Measurements from ENCODE around the gene NLGN1. TPM values are rescaled to one million over a fixed set of nuclear protein-coding genes. Genes with fewer than 3 reads are reported as not detected.

Gene NLGN1
- total and polyA plus RNA-seq, 8 donors = 3.1 to 11.9 (median 8.0) TPM

DNA sequence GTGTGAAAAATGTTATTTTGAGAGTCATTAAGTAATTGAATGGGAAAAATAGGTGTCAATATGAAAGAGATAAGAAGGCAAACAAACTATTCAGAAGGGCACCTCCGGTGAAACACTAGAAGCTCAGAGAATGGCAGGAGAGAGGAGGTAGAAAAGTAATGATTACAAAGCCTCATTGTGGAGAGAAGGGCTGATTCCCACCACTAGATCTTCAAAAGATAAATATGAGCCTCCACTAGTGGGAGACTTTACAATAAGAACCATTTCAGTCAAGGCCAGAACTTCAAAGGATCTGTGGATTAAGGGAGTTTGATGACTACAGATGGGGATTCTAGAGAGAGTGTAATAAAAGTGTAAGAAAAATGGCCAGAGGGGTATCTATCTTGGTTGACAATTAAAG lies 535.6 kb downstream of the NLGN1 start:
- Histone ChIP-seq H3K4me1 (no peaks in the 10 kb centered on the region), H3K36me3 (no peaks in the 10 kb centered on the region), H3K4me3 (no peak overlapping the region), H3K27me3 (no peaks in the 10 kb centered on the region), H3K27ac (no peak overlapping the region), H3K9me3 (no peaks in the 10 kb centered on the region)
- DNase-seq (no peak), ATAC-seq (no peak)
- TF ChIP-seq, protein P1, sequence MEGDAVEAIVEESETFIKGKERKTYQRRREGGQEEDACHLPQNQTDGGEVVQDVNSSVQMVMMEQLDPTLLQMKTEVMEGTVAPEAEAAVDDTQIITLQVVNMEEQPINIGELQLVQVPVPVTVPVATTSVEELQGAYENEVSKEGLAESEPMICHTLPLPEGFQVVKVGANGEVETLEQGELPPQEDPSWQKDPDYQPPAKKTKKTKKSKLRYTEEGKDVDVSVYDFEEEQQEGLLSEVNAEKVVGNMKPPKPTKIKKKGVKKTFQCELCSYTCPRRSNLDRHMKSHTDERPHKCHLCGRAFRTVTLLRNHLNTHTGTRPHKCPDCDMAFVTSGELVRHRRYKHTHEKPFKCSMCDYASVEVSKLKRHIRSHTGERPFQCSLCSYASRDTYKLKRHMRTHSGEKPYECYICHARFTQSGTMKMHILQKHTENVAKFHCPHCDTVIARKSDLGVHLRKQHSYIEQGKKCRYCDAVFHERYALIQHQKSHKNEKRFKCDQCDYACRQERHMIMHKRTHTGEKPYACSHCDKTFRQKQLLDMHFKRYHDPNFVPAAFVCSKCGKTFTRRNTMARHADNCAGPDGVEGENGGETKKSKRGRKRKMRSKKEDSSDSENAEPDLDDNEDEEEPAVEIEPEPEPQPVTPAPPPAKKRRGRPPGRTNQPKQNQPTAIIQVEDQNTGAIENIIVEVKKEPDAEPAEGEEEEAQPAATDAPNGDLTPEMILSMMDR (IDR thresholded peaks at IDR 0.05) = no peak
- intact Hi-C loops (cut with DNase I) = no loop called here

DNA sequence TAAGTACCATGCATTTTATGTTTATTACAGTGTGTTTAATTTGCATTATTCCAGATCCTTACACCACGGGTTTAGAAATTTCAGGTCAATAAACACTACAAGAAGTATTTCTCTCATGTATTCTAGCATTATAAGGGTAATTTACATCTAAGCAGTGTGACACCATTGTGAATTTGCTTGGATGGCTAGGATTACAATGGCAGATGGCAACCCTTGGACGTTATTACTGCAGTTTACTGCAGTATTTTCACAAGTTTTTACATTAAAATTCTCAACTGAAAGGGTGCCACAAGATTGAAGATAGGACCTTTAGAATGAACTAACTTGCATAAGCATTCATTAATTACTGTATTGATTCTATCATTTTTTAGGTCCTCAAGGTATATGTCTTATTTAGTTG lies 538.8 kb downstream of the NLGN1 start:
- DNase-seq (no peak), ATAC-seq (no peak)
- no peaks in the 10 kb centered on the region for H3K4me1 ChIP-seq
- H3K27me3 ChIP-seq = no peaks in the 10 kb centered on the region
- TF ChIP-seq, protein P1 (IDR thresholded peaks at IDR 0.05) = no peak
- H3K9me3 ChIP-seq = no peaks in the 10 kb centered on the region
- H3K4me3 ChIP-seq = no peak overlapping the region
- no peak overlapping the region for H3K27ac ChIP-seq
- no peaks in the 10 kb centered on the region for H3K36me3 ChIP-seq
- intact Hi-C loops (cut with DNase I) = no loop called here

DNA sequence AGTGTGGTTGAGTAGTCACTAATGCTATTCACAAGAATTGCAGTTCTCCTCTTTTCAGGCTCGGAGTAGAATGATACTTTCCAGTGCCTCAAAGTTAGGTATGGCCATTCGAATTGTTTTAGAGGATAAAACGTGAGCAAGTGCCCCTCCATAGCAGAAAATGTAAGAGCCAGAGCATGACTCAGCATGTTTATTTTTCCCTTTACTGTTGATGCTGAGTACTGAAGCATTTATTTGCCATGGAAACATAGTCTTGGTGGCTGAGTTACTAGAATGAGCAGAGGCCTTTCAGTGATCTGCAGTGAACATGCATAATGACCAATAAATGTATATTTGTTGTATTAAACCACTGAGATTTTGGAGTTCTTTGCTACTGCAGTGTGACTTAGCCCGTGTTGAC lies 540.6 kb downstream of the NLGN1 start:
- intact Hi-C loops (cut with DNase I) = no loop called here
- Histone ChIP-seq H3K27me3 (no peaks in the 10 kb centered on the region), H3K36me3 (no peaks in the 10 kb centered on the region), H3K4me3 (no peak overlapping the region), H3K27ac (no peak overlapping the region), H3K4me1 (no peaks in the 10 kb centered on the region), H3K9me3 (no peaks in the 10 kb centered on the region)
- DNase-seq = peak in 2 of 4 donors; percentile 22 to 50
- ATAC-seq = peak; percentile 69
- TF ChIP-seq, protein P1 (IDR thresholded peaks at IDR 0.05) = no peak

DNA sequence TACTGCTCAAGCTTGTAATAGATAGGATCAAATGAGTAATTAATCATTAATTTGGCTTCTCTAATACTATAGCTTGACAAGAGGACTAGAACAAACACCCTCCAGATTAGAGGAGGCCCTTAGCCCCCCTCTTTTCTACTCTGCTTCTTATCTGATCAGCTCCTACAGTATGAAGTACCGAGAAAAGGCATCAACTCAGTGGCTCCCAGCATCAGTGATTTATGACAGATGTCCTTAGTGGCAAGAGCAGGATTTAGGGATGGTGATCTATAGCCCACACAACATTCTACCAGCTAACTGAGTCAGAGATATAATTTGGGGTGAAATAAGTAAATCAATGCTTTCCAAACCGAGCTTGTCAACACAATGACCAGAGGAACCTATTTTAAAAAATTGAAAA lies 541.1 kb downstream of the NLGN1 start:
- TF ChIP-seq, protein P1 (IDR thresholded peaks at IDR 0.05) = no peak
- Histone ChIP-seq H3K4me3 (no peak overlapping the region), H3K27me3 (no peaks in the 10 kb centered on the region), H3K4me1 (no peaks in the 10 kb centered on the region), H3K27ac (no peak overlapping the region), H3K9me3 (no peaks in the 10 kb centered on the region), H3K36me3 (no peaks in the 10 kb centered on the region)
- intact Hi-C loops (cut with DNase I) = no loop called here
- peak in 1 of 4 donors; percentile 6 for DNase-seq
- no peak for ATAC-seq

DNA sequence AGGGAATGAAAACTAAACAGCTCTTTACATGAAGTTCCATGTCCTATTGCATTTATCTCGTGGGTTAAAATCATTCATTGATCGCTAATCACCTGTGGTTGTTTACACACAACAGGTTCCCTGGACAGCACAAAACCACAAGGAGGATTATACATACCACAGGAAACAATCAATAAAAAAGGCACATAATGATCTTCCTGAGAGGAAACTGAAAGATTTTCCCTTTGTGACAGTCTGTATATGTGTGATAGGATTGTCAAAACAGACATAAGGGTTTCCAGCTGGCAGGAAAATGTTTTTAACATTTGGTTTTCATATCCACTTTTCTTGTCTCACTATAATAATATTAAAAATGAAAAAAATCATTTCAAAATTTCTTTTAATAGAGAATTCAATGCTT lies 541.8 kb downstream of the NLGN1 start:
- intact Hi-C loops (cut with DNase I) = no loop called here
- Histone ChIP-seq H3K27ac (no peak overlapping the region), H3K9me3 (no peaks in the 10 kb centered on the region), H3K36me3 (no peaks in the 10 kb centered on the region), H3K27me3 (no peaks in the 10 kb centered on the region), H3K4me1 (no peaks in the 10 kb centered on the region), H3K4me3 (no peak overlapping the region)
- DNase-seq (no peak), ATAC-seq (no peak)
- TF ChIP-seq, protein P1 (IDR thresholded peaks at IDR 0.05) = no peak
